Measurements from ENCODE around the gene SH3RF3.

GRCh38 chr2:109385506-109385905 lies 256.5 kb downstream of the SH3RF3 start:
- TF ChIP-seq EZH2 (IDR thresholded peaks at IDR 0.05) (no peak), EGR1 (IDR thresholded peaks at IDR 0.05; ENCODE audit: low read depth) (no peak), CTCF (IDR thresholded peaks at IDR 0.05 in 2 of 3, conservative IDR thresholded peaks at IDR 0.05 in 1 of 3; ENCODE audit: borderline replicate concordance in 1 of 3, insufficient read depth in 1 of 3, low read depth in 2 of 3, low read length in 2 of 3) (no peak), SIN3A (IDR thresholded peaks at IDR 0.05; ENCODE audit: low read depth) (no peak), CBX3 (IDR thresholded peaks at IDR 0.05; ENCODE audit: low read depth) (no peak)

Data from HCT116 (cell line).